ENCODE results near the gene XRCC1. TPM values are rescaled to one million over a fixed set of nuclear protein-coding genes. Genes with fewer than 3 reads are reported as not detected.
"Not testable (repeated sequence)": the region's sequence is repeated elsewhere in the genome, so short reads cannot be mapped to it uniquely, and the experiment has no call there.

The XRCC1 gene
- total RNA-seq, 6 experiments from 2014 or later, result 16.2 to 29.8 (median 27.1) TPM

DNA sequence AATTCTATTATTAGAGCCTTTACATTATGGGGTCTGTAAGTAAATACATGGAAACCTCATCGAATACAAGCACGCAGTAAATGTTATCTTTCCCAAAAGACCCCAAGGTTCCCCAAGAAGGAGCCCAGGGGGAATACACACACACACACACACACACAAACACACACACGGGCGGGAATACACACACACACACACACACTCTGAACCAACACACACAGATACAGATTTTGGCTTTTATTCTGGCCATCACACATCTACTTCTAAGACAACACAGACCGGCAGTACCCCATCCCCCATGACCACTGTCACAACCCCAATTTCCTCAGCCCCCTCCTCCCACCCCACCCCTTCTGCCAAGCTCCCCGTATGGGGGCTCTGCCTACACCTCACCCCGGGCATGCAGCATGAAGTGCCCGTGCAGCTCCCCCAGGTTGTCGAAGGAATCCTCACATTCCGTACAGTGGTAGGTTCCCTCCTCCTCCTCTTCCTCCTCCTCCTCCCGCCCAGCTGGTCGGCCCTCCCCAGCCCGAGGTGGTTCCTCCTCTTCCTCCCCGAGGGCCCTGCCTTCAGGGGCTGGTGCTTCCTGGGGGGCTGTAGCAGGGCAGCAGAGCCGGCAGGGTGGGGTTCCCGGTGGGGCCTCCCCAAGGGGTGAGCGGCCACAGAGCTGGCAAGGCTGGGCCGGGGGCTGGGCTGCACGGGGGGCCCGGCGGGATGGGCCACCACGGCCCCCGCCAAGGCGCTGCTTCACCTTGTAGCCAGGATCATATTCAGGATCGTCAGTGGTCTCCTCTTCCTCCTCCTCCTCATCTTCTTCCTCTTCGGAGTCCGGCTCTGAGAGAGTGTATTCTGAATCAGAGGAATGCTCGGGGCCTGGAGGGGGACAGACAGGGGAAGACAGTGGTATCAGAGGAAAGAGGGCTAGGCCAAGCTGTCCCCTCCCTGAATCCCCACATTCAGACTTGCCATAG is 32.2 kb upstream of the XRCC1 start:
- Mint-ChIP-seq H3K36me3 (ENCODE audit: low read depth) (peaks cover 8% of the 10 kb centered on the region), H3K27me3 (ENCODE audit: insufficient read depth) (peaks cover 5% of the 10 kb centered on the region), H3K4me1 (ENCODE audit: low read depth) (peaks cover 12% of the 10 kb centered on the region), H3K27ac (no peak overlapping the region; the same call in 1 of the 2 replicates), H3K4me3 (no peak overlapping the region), H3K9me3 (no peaks in the 10 kb centered on the region)
- DNase-seq, result no peak
- TF ChIP-seq CTCF (IDR thresholded peaks at IDR 0.05), result no peak

DNA sequence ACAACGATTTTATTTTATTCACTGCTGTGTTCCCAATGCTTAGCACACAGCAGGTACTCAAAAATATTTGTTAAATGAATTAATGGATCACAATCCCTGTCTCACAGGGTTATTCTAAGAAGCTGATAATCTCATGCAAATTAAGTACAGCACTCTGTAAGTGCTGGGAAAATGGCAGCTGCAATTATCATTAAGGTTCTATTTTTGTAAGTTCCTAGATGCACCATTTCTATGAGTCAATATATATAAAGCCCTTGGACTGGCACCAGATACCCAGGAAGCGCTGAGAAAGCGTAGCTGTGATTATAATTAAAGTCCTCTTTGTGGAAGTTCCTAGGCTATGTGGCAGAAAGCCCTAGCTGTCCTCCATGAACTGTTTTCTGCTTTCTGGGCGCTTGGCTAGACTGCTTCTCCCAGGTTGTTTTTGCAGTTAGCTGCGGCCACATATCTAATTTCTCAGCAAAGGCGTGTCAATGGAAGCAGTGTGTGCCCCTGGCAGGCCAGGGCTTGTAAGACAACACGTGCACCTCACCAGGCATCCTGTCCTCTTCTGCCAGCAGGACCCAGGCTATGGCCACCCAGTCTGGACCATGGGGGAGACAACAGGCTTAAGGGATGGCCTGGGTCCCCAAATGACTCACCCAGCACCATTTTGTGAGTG is 31.4 kb upstream of the XRCC1 start:
- Mint-ChIP-seq H3K4me1 (ENCODE audit: low read depth) (peaks cover 12% of the 10 kb centered on the region), H3K36me3 (ENCODE audit: low read depth) (peaks cover 2% of the 10 kb centered on the region), H3K27me3 (ENCODE audit: insufficient read depth) (peaks cover 5% of the 10 kb centered on the region), H3K9me3 (no peaks in the 10 kb centered on the region), H3K4me3 (no peak overlapping the region), H3K27ac (no peak overlapping the region; the same call in 1 of the 2 replicates)
- no peak for DNase-seq
- TF ChIP-seq CTCF (IDR thresholded peaks at IDR 0.05), result no peak

DNA sequence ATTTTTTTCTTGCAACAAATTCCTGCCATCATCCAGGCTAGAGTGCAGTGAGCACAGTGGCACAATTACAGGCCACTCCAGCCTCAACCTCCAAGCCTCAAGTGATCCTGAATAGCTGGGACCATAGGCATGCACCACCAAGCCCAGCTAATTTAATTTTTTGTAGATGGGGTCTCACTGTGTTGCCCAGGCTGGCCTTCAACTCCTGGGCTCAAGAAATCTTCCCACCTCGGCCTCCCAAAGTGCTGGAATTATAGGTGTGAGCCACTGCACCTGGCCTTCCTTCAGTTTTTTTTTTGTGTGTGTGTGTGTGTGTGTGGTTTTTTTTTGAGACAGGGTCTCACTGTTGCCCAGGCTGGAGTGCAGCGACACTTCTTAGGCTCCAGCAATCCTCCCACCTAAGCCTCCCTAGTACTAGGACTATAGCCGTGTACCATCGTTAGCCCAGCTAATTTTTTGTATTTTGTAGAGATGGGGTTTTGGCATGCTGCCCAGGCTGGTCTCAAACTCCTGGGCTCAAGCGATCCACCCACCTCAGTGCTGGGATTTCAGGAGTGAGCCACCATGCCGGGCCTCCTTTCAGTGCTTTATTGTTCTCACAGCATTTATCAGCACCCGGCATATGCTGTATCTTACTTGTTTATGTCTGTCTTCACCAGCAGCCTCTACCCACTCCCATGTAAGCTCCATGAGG is 30.7 kb upstream of the XRCC1 start:
- H3K4me3 Mint-ChIP-seq, result no peak overlapping the region
- H3K27ac Mint-ChIP-seq, result no peak overlapping the region
- peaks cover 5% of the 10 kb centered on the region for H3K27me3 Mint-ChIP-seq (ENCODE audit: insufficient read depth)
- peaks cover 12% of the 10 kb centered on the region for H3K4me1 Mint-ChIP-seq (ENCODE audit: low read depth)
- H3K36me3 Mint-ChIP-seq (ENCODE audit: low read depth), result no peaks in the 10 kb centered on the region; the same call in 1 of the 2 replicates
- DNase-seq, result no peak
- no peak for TF ChIP-seq CTCF (IDR thresholded peaks at IDR 0.05)
- H3K9me3 Mint-ChIP-seq, result no peaks in the 10 kb centered on the region

- not testable (repeated sequence) for H3K27ac Mint-ChIP-seq; H3K27me3 Mint-ChIP-seq (ENCODE audit: insufficient read depth); H3K36me3 Mint-ChIP-seq (ENCODE audit: low read depth); H3K9me3 Mint-ChIP-seq; DNase-seq; H3K4me3 Mint-ChIP-seq
- peaks cover 15% of the 10 kb centered on the region for H3K4me1 Mint-ChIP-seq (ENCODE audit: low read depth)
These were observed 25.0 kb upstream of the XRCC1 start for GRCh38 chr19:43600326-43600725.

- peaks cover 15% of the 10 kb centered on the region for H3K4me1 Mint-ChIP-seq (ENCODE audit: low read depth)
- no peaks in the 10 kb centered on the region for H3K9me3 Mint-ChIP-seq
- no peak overlapping the region for H3K27ac Mint-ChIP-seq
- DNase-seq, result no peak
- peaks cover 4% of the 10 kb centered on the region; the same call in 1 of the 2 replicates for H3K36me3 Mint-ChIP-seq (ENCODE audit: low read depth)
- peaks cover 7% of the 10 kb centered on the region for H3K27me3 Mint-ChIP-seq (ENCODE audit: insufficient read depth)
- 0 out of 2 replicates have a peak, but pooled peaks have one; percentile 12 for TF ChIP-seq CTCF (IDR thresholded peaks at IDR 0.05)
- no peak overlapping the region for H3K4me3 Mint-ChIP-seq
These were observed 24.4 kb upstream of the XRCC1 start for GRCh38 chr19:43599635-43600295.
